ENCODE results near the gene KLHL8. TPM values are rescaled to one million over a fixed set of nuclear protein-coding genes. Genes with fewer than 3 reads are reported as not detected.

The KLHL8 gene
- total RNA-seq, 2 donors from 2014 or later: 6.2 to 7.7 TPM

- no peaks in the 10 kb centered on the region for H3K36me3 ChIP-seq
- H3K27me3 ChIP-seq (replicated peaks; ENCODE audit: insufficient read depth): no peaks in the 10 kb centered on the region
- WGBS: 37% methylated on average over 4 of the region's 4 CpGs
- TF ChIP-seq POLR2AphosphoS5 (IDR thresholded peaks at IDR 0.05) (peak; percentile 61), CTCF (IDR thresholded peaks at IDR 0.05) (no peak), POLR2A (IDR thresholded peaks at IDR 0.05) (no peak)
- peak; percentile 80 for DNase-seq (ENCODE audit: low spot score)
- no peaks in the 10 kb centered on the region for H3K9me3 ChIP-seq
- H3K4me3 ChIP-seq: no peak overlapping the region
- intact Hi-C loops (cut with DNase I): no loop called here
- peak overlapping the region; percentile 77 to 79 for H3K27ac ChIP-seq
- peaks cover 19% of the 10 kb centered on the region for H3K4me1 ChIP-seq (replicated peaks)
Measured at GRCh38 chr4:87121341-87122065, 98.9 kb downstream of the KLHL8 start.

- H3K27me3 ChIP-seq (replicated peaks; ENCODE audit: insufficient read depth): no peaks in the 10 kb centered on the region
- H3K9me3 ChIP-seq: no peaks in the 10 kb centered on the region
- H3K27ac ChIP-seq: peak overlapping the region; percentile 77 to 79
- H3K4me3 ChIP-seq: no peak overlapping the region
- intact Hi-C loops (cut with DNase I): no loop called here
- H3K36me3 ChIP-seq: no peaks in the 10 kb centered on the region
- 39% methylated on average over 18 of the region's 18 CpGs for WGBS
- peaks cover 19% of the 10 kb centered on the region for H3K4me1 ChIP-seq (replicated peaks)
- peak in 1 of 4 experiments; percentile 27 for TF ChIP-seq CTCF (IDR thresholded peaks at IDR 0.05)
- peak; percentile 89 for TF ChIP-seq POLR2AphosphoS5 (IDR thresholded peaks at IDR 0.05)
- peak; percentile 41 for TF ChIP-seq POLR2A (IDR thresholded peaks at IDR 0.05)
- DNase-seq (ENCODE audit: low spot score): peak; percentile 93
Measured at GRCh38 chr4:87120411-87121162, 99.8 kb downstream of the KLHL8 start.

DNA sequence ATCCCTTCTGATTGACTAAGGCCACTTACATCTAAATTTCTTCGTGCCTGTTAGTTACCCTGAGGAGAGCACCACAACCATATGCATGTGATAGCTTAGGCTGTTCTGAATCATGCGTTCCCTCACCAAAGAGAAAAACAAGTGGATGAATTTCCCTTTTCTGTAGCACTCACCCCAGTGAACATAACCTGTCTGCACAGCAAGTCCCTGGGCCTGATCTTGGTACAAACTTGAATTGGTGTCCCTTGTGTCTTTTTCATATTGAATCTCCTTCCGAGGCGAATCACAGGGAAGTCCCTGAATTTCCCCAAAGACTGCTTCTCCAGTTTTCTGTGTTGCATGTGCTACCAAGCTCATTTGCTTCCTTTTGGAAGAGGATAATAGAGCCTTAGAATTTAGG is 100.4 kb downstream of the KLHL8 start:
- WGBS: 61% methylated on average over 4 of the region's 4 CpGs
- Histone ChIP-seq H3K9me3 (no peaks in the 10 kb centered on the region), H3K4me1 (replicated peaks) (peaks cover 19% of the 10 kb centered on the region), H3K4me3 (no peak overlapping the region), H3K27ac (peak overlapping the region; percentile 77 to 79), H3K36me3 (peaks cover 0 to 3% of the 10 kb centered on the region in 2 donors), H3K27me3 (replicated peaks; ENCODE audit: insufficient read depth) (no peaks in the 10 kb centered on the region)
- intact Hi-C loops (cut with DNase I): no loop called here
- TF ChIP-seq POLR2A (IDR thresholded peaks at IDR 0.05) (no peak), CTCF (IDR thresholded peaks at IDR 0.05) (no peak), POLR2AphosphoS5 (IDR thresholded peaks at IDR 0.05) (no peak)
- no peak for DNase-seq (ENCODE audit: low spot score)

- peaks cover 19% of the 10 kb centered on the region for H3K4me1 ChIP-seq (replicated peaks)
Measured at GRCh38 chr4:87118826-87119225, 101.6 kb downstream of the KLHL8 start.

More at GRCh38 chr4:87118826-87119225, 101.6 kb downstream of the KLHL8 start:
- intact Hi-C loops (cut with DNase I): no loop called here
- peak overlapping the region; percentile 77 to 79 for H3K27ac ChIP-seq
- TF ChIP-seq POLR2A (IDR thresholded peaks at IDR 0.05) (no peak), POLR2AphosphoS5 (IDR thresholded peaks at IDR 0.05) (no peak), CTCF (IDR thresholded peaks at IDR 0.05) (no peak)
- no peak overlapping the region for H3K4me3 ChIP-seq
- H3K27me3 ChIP-seq (replicated peaks; ENCODE audit: insufficient read depth): no peaks in the 10 kb centered on the region
- WGBS: 85% methylated on average over 2 of the region's 2 CpGs
- H3K36me3 ChIP-seq: peaks cover 0 to 7% of the 10 kb centered on the region in 2 donors
- DNase-seq (ENCODE audit: low spot score): no peak
- H3K9me3 ChIP-seq: no peaks in the 10 kb centered on the region

All from prostate gland (tissue), 2 donors.